HepG2 (cell line): ENCODE measurements around the gene PCDH12. TPM values are rescaled to one million over a fixed set of nuclear protein-coding genes. Genes with fewer than 3 reads are reported as not detected.

Experiments used
- AGO2 ChIP-seq: fragments of 200-400 bp; formaldehyde crosslinking; optimal IDR thresholded peaks from 2 replicates; pipeline ENCODE3; 2017; ENCODE audit warnings: mild to moderate bottlenecking, low read depth, low read length, moderate library complexity
- ATAD3A ChIP-seq: sonication (generic); formaldehyde crosslinking; IDR thresholded peaks from 2 replicates; pipeline ENCODE4 v1.4.0; 2020; ENCODE audit warnings: missing genetic modification reagents
- GTF2F1 ChIP-seq: fragments of 150-350 bp; IDR thresholded peaks from 2 replicates; pipeline ENCODE4 v1.6.1; 2014; ENCODE audit warnings: low read length
- HOXA7 ChIP-seq: sonication (generic); formaldehyde crosslinking; IDR thresholded peaks from 2 replicates; pipeline ENCODE4 v1.8.1; 2022; ENCODE audit warnings: mild to moderate bottlenecking, missing genetic modification reagents, moderate library complexity
- KMT2A ChIP-seq: sonication (generic); formaldehyde crosslinking; IDR thresholded peaks from 2 replicates; pipeline ENCODE4 v1.4.0; 2020; ENCODE audit warnings: missing genetic modification reagents
- NR2F2 ChIP-seq: IDR thresholded peaks from 2 replicates; pipeline ENCODE4 v1.6.1; 2012; ENCODE audit warnings: low read depth, inconsistent platforms, borderline replicate concordance
- PHF8 ChIP-seq: sonication (generic); formaldehyde crosslinking; IDR thresholded peaks from 2 replicates; pipeline ENCODE4 v1.5.0; 2020; ENCODE audit warnings: missing genetic modification reagents
- RBFOX2 ChIP-seq: fragments of 200-400 bp; formaldehyde crosslinking; IDR thresholded peaks from 2 replicates; pipeline ENCODE4 v1.6.1; 2017; ENCODE audit warnings: low read depth, mild to moderate bottlenecking, low read length
- SIN3B ChIP-seq: fragments of 150-350 bp; IDR thresholded peaks from 2 replicates; pipeline ENCODE4 v1.6.1; 2014; ENCODE audit warnings: low read length
- TAF1 ChIP-seq: sonication (generic); formaldehyde crosslinking; IDR thresholded peaks from 2 replicates; pipeline ENCODE4 v1.4.0; 2020; ENCODE audit warnings: missing genetic modification reagents
- ZBTB21 ChIP-seq: sonication (generic); formaldehyde crosslinking; IDR thresholded peaks from 2 replicates; pipeline ENCODE4 v1.4.0; 2020; ENCODE audit warnings: missing genetic modification reagents
- ZNF263 ChIP-seq: sonication (generic); formaldehyde crosslinking; IDR thresholded peaks from 2 replicates; pipeline ENCODE4 v1.4.0; 2020; ENCODE audit warnings: missing genetic modification reagents
- ZNF354B ChIP-seq: sonication (generic); formaldehyde crosslinking; IDR thresholded peaks from 2 replicates; pipeline ENCODE4 v1.8.0; 2022; ENCODE audit warnings: mild to moderate bottlenecking, missing genetic modification reagents
- ZNF547 ChIP-seq: sonication (generic); formaldehyde crosslinking; IDR thresholded peaks from 2 replicates; pipeline ENCODE4 v1.5.1; 2020; ENCODE audit warnings: mild to moderate bottlenecking, missing genetic modification reagents
- ZNF552 ChIP-seq: sonication (generic); formaldehyde crosslinking; IDR thresholded peaks from 2 replicates; pipeline ENCODE4 v1.9.0; 2022; ENCODE audit warnings: missing genetic modification reagents, mild to moderate bottlenecking, borderline replicate concordance
- ZNF777 ChIP-seq: sonication (generic); formaldehyde crosslinking; IDR thresholded peaks from 2 replicates; pipeline ENCODE4 v1.4.0; 2020; ENCODE audit warnings: missing genetic modification reagents
- polyA plus RNA-seq, 8 experiments: library from polyadenylated mRNA; depleted of rRNA in 3 of 8; stranded (reverse) in 7 of 8; unstranded in 1 of 8; fragments of >200 nt; fragmentation: Illumina TruSeq in 4 of 8; extraction: Trizol in 4 of 8; gene quantifications; 2 replicates each; pipeline versions ENCODE4 v1.2.1 to v1.2.3, GENCODE V29; 2011 to 2016; ENCODE audit warnings: low read depth in 4 of 8, missing spikeins in 1 of 8, mixed read lengths in 1 of 8; ENCODE audit not compliant: insufficient read depth in 1 of 8
- total RNA-seq, 5 experiments: library from RNA; depleted of rRNA; stranded (reverse); fragments of >200 nt; fragmentation: Illumina TruSeq; extraction: Trizol; gene quantifications; 2 replicates each; pipeline ENCODE4 v1.2.3, GENCODE V29; 2016; ENCODE audit warnings: low read depth in 1 of 5
- TF ChIP-seq, protein P1 (sequence below): sonication (generic); formaldehyde crosslinking; IDR thresholded peaks from 2 replicates; pipeline ENCODE4 v1.4.0; 2020; ENCODE audit warnings: mild to moderate bottlenecking, missing genetic modification reagents, borderline replicate concordance
- TF ChIP-seq, protein P2 (sequence below): sonication (generic); formaldehyde crosslinking; IDR thresholded peaks from 2 replicates; pipeline ENCODE4 v1.8.1; 2023; ENCODE audit warnings: mild to moderate bottlenecking, missing genetic modification reagents
- TF ChIP-seq, protein P3 (sequence below): sonication (generic); formaldehyde crosslinking; IDR thresholded peaks from 2 replicates; pipeline ENCODE4 v1.4.0; 2020; ENCODE audit warnings: mild to moderate bottlenecking, low read depth, missing genetic modification reagents
- TF ChIP-seq, protein P4 (sequence below): sonication (generic); formaldehyde crosslinking; IDR thresholded peaks from 2 replicates; pipeline ENCODE4 v1.4.0; 2020; ENCODE audit warnings: low read depth, missing genetic modification reagents

Gene PCDH12
- total and polyA plus RNA-seq, 2 of the 13 experiments (the other 11 are each of a cell fraction or from before 2014, with no cell fraction given) = not detected

DNA sequence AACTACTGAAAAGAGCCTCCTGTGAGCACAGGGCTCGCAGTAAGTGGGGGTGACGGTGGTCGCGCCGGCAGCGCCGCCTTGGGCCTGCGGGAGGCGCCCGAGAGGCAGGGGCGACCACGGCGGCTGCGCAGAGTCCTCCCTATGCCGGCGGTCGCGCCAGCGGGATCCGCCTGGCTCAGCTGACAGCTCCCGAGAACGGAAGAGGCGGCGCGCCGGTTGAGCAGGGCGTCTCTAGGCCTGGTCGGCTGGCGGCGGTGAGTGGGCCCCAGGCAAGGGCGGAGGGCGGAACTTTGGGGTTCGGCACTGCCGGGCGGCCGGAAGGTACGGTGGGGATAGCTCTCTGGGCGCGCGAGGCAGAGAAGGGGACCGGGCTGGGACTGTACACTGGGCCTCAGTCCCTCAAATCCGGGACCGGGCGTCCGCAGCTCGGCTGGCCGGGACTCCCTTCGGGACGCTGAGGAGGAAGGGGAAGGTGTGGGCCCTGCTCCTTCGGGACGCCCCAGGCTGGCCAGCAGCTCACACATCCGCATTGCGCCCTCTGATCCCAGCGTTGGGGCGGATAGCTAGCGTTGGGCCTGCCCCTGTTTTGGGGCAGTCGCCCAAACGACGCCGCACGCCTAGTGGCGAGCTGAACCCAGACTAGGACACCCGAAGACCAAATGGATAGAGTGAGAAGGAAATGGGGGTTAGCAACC lies 11.1 kb upstream of the PCDH12 start, which contains the start of gene RNF14 (continued):
- TF ChIP-seq ZNF552 (CRISPR knock-in tag) = no peak
- peak; percentile 94 for TF ChIP-seq KMT2A (CRISPR knock-in tag)
- peak; percentile 33 for TF ChIP-seq AGO2
- no peak; the same call in 1 of the 2 replicates for TF ChIP-seq HOXA7 (CRISPR knock-in tag)
- TF ChIP-seq ZNF263 (CRISPR knock-in tag) = peak; percentile 98
- TF ChIP-seq ZNF547 (CRISPR knock-in tag) = 0 out of 2 replicates have a peak, but pooled peaks have one; percentile 78
- no peak for TF ChIP-seq GTF2F1
- TF ChIP-seq, protein P1, sequence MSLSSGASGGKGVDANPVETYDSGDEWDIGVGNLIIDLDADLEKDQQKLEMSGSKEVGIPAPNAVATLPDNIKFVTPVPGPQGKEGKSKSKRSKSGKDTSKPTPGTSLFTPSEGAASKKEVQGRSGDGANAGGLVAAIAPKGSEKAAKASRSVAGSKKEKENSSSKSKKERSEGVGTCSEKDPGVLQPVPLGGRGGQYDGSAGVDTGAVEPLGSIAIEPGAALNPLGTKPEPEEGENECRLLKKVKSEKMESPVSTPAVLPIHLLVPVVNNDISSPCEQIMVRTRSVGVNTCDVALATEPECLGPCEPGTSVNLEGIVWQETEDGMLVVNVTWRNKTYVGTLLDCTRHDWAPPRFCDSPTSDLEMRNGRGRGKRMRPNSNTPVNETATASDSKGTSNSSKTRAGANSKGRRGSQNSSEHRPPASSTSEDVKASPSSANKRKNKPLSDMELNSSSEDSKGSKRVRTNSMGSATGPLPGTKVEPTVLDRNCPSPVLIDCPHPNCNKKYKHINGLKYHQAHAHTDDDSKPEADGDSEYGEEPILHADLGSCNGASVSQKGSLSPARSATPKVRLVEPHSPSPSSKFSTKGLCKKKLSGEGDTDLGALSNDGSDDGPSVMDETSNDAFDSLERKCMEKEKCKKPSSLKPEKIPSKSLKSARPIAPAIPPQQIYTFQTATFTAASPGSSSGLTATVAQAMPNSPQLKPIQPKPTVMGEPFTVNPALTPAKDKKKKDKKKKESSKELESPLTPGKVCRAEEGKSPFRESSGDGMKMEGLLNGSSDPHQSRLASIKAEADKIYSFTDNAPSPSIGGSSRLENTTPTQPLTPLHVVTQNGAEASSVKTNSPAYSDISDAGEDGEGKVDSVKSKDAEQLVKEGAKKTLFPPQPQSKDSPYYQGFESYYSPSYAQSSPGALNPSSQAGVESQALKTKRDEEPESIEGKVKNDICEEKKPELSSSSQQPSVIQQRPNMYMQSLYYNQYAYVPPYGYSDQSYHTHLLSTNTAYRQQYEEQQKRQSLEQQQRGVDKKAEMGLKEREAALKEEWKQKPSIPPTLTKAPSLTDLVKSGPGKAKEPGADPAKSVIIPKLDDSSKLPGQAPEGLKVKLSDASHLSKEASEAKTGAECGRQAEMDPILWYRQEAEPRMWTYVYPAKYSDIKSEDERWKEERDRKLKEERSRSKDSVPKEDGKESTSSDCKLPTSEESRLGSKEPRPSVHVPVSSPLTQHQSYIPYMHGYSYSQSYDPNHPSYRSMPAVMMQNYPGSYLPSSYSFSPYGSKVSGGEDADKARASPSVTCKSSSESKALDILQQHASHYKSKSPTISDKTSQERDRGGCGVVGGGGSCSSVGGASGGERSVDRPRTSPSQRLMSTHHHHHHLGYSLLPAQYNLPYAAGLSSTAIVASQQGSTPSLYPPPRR = 0 out of 2 replicates have a peak, but pooled peaks have one; percentile 26
- peak; percentile 95 for TF ChIP-seq TAF1 (CRISPR knock-in tag)
- no peak for TF ChIP-seq ZBTB21 (CRISPR knock-in tag)
- TF ChIP-seq, protein P2, sequence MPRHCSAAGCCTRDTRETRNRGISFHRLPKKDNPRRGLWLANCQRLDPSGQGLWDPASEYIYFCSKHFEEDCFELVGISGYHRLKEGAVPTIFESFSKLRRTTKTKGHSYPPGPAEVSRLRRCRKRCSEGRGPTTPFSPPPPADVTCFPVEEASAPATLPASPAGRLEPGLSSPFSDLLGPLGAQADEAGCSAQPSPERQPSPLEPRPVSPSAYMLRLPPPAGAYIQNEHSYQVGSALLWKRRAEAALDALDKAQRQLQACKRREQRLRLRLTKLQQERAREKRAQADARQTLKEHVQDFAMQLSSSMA (CRISPR knock-in tag) = peak; percentile 84; the same call in 1 of the 2 replicates
- no peak for TF ChIP-seq NR2F2
- TF ChIP-seq, protein P3, sequence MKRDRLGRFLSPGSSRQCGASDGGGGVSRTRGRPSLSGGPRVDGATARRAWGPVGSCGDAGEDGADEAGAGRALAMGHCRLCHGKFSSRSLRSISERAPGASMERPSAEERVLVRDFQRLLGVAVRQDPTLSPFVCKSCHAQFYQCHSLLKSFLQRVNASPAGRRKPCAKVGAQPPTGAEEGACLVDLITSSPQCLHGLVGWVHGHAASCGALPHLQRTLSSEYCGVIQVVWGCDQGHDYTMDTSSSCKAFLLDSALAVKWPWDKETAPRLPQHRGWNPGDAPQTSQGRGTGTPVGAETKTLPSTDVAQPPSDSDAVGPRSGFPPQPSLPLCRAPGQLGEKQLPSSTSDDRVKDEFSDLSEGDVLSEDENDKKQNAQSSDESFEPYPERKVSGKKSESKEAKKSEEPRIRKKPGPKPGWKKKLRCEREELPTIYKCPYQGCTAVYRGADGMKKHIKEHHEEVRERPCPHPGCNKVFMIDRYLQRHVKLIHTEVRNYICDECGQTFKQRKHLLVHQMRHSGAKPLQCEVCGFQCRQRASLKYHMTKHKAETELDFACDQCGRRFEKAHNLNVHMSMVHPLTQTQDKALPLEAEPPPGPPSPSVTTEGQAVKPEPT (CRISPR knock-in tag) = no peak
- TF ChIP-seq RBFOX2 = peak; percentile 97
- TF ChIP-seq ZNF354B = no peak
- TF ChIP-seq, protein P4, sequence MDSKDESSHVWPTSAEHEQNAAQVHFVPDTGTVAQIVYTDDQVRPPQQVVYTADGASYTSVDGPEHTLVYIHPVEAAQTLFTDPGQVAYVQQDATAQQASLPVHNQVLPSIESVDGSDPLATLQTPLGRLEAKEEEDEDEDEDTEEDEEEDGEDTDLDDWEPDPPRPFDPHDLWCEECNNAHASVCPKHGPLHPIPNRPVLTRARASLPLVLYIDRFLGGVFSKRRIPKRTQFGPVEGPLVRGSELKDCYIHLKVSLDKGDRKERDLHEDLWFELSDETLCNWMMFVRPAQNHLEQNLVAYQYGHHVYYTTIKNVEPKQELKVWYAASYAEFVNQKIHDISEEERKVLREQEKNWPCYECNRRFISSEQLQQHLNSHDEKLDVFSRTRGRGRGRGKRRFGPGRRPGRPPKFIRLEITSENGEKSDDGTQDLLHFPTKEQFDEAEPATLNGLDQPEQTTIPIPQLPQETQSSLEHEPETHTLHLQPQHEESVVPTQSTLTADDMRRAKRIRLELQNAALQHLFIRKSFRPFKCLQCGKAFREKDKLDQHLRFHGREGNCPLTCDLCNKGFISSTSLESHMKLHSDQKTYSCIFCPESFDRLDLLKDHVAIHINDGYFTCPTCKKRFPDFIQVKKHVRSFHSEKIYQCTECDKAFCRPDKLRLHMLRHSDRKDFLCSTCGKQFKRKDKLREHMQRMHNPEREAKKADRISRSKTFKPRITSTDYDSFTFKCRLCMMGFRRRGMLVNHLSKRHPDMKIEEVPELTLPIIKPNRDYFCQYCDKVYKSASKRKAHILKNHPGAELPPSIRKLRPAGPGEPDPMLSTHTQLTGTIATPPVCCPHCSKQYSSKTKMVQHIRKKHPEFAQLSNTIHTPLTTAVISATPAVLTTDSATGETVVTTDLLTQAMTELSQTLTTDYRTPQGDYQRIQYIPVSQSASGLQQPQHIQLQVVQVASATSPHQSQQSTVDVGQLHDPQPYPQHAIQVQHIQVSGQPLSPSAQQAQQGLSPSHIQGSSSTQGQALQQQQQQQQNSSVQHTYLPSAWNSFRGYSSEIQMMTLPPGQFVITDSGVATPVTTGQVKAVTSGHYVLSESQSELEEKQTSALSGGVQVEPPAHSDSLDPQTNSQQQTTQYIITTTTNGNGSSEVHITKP (CRISPR knock-in tag) = no peak
- TF ChIP-seq ATAD3A (CRISPR knock-in tag) = no peak
- peak; percentile 99 for TF ChIP-seq PHF8 (CRISPR knock-in tag)
- no peak for TF ChIP-seq SIN3B
- TF ChIP-seq ZNF777 (CRISPR knock-in tag) = no peak; the same call in 1 of the 2 replicates
